HG03064 (cell line): Measurements from ENCODE around the gene UBE2J1.
A peak's percentile ranks its signal among the peaks of the same experiment; 100 is the strongest.
"Not testable (repeated sequence)": the region's sequence is repeated elsewhere in the genome, so short reads cannot be mapped to it uniquely, and the experiment has no call there.

Experiments
- ATAC-seq: cut with Tn5 transposase; IDR thresholded peaks from one replicate; pipeline ENCODE4 v1.9.1; 2021; ENCODE audit warnings: low read depth; ENCODE audit not compliant: unreplicated experiment

UBE2J1 gene

DNA sequence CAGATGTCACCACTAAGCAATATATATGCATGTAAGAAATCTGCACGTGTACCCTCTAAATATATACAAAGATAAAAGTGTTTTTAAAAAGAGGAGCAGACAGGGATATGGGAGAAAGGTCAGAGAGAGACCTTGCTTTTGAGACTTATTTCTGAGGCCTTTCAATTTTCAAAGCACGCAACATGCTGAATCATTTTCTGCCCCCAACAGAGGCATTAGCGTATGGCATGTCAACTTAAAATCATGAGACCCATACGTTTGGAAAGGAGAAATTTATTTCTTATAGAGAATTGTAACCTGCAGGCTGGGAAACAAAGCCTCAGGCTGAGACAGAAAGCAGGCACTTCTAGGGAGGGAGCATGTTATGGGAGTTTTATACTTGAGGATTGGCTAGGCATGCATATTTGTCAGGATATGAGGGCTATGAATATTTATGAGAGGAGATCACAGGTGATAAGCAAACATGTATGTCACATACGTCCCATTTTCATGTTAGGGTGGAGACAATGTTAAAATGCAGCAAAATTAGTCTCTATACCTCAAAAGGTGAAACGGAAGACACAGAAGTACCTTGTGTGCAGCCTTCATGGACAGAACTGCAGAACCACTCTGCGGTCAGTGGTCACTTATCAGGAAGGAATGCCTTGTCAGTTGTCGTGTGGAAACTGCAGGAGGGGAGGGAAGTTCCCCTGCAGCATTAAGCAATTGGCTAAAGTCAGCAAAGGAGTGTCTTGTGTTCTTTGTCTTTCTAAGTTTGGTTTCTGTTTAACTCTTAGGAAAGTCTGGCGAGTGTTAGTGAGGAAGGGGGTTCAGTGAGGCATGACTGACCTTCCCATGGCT is 31.2 kb downstream of the UBE2J1 start:
- no peak for ATAC-seq

DNA sequence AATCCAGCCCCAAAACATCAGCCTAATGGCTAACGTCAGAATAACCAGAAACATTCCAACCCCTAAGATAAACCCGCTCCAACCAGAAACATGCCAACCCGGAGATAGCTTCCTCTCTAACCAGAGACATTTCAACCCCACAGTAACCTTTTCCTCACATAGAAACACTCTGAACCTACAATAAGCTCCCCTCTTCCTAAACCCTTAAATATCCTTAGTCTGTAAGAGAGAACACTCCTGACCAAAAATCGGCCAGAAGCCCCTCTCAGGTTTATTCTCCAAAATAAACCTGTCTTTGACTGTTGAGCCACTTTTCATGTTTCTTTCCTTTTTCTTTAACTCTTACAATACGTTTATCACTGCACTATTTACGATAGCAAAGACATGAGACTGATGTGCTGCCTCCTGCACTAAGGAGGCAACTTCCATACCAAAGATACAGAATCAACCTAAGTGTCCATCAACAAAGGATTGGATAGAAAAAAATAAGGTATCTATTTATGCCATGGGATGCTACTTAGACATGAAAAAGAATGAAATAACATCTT is 32.4 kb downstream of the UBE2J1 start:
- ATAC-seq = no peak

DNA sequence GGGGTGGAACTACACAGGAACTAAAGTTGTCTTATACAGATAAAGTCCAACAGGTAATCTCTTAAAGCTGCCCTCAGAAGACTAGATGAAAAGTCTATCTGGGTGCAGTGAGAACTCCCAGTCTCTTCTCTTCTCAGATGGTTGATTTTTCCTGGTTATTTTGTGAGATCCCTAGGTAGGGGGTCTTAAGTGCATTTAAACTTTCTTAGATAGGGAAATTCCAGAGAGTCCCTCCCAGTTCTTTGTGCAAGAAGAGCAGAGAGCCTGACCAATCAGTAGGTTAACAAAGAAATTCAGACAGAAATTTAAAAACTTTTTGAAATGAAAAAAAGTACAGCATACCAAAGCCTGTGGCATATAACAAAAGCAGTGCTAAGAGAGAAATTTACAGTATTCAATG is 35.5 kb downstream of the UBE2J1 start:
- no peak for ATAC-seq

DNA sequence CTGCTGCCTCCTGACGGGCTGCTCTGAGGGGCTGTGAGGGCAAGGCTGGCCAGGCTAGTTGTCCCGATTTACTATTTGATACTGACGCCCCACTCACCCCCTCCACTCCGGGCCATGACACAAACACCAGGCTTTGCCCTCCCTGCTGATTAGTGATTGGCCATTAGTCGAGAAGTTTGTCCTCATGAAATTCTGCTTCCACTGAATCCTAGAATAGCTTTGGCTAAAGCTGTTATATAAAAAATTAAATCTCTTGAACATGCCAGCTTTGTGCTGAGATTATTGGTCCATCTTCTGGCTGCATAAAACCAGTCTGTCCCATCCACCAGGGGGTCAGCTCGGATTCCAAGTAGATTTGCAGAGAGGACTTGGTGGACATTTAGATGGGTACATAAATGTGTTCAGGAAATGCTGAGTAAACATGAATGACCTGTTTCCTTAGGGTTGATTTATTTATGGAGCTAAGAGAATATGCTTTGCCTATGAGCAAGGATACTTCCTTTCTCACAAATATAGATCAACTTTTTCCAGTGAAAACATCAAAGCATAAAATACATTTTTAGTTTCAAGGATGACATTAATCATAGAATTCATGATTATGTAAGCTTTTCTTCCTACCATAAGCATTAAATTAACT is 37.2 kb downstream of the UBE2J1 start, which contains the start of gene GABRR2:
GABRR2 (minus strand) TSS at position 51 of the 637 bp plus-strand sequence. CDS start 134 bp downstream, outside the sequence.
- ATAC-seq = no peak

DNA sequence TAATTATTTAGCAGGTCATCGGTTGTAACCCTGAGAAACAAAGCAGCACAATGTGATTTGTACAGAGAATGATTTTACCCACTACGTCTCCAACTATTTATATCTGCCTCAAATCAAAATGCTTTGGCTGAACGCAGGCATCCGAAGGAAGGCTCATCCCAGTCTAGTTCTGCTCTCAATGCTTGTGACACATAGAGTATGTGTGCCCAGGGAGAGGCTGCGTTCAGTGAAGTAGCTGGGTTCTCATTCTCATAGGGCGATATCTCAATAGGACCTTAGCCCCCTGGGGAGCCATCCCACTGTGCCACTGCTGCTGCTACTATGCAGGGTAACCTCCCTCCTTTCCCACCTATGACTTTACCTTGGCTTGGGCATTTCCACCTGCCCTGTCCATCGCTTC is 37.8 kb downstream of the UBE2J1 start:
- ATAC-seq = no peak

DNA sequence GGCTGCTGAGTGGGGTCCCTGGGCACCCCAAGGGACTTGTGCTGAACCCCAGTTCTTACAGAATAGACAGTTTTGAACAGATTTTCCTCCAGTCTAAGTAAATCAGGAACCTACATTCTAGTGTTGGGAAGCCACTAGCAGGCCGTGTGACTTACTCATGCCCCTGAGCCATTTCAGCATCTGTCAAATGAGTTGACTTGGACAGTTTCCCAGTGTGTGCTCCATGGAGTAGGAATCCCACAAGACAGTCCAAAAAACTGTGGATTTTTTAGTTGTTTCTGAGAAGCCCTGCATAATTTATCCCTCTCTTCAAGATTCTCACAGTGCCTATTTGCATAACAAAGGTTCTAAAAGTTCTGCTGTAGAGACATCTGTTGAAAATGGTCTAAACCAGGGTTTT is 39.5 kb downstream of the UBE2J1 start:
- ATAC-seq = no peak

DNA sequence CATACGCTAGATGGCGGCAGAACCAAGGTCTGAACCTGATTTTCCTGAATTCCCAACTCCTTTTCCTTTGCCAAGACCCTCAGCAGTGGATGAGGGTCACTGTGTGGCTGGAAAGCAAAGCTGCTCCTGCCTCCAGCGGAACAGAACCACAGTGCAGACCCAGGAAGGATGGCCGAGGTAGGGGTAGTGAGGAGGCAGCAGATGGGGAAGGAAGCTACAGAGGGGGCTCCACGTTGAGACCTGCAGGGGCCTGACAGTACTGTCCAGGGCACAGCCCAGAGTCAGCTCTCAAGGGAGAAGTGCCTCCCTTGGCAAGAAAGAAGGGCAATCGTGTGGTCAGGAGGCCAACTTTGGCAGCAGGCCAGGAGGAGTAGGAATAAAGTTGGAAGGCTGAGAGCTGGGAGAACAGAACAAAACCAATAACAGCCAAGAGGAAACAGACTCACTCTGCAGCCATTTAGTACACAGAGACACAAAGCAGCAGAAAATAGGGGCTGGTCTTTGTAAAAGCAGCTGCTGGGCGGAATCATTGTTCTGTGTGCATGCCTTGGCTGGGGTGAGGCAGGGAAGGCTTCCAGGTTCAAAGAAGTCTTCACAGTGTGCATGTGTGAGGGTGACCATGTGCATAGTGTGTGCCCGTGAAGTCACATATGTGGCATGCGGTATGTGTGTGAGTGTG is 40.5 kb downstream of the UBE2J1 start:
- ATAC-seq = no peak

DNA sequence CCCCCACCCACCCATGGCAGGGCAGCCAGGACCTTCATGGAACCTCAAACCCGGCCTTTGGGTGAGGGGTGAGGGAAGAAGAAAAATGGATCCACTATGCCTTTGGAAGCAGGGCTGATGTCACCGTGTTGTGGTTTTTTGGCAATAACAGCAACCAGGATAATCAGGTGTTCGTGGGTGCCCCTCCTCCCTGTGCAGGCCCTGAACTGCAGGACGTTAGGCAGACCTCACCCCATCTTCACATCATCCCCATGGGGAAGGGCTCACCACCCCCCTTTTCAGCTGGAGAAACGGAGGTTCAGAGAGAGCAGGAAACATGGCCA is 41.0 kb downstream of the UBE2J1 start:
- ATAC-seq = no peak

DNA sequence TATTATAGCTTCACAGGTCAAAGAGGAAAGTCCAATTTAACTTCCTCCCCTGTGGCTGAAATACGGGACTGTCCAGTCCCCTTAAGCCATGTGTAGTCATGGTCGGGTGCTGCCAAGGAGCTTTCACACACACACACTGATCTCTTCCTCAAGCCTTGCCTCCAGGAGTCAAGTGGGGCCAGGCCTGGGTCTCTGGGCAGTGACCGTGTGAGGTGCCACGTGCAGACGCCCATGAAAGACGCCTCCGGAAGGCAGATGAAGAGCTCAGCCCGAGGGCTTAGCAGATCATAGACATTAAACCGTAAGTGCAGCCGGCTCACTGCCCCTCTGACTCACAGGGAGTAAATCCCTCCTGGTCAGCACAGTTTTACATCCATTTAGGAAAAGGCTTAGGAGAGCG is 41.6 kb downstream of the UBE2J1 start:
- ATAC-seq = no peak

DNA sequence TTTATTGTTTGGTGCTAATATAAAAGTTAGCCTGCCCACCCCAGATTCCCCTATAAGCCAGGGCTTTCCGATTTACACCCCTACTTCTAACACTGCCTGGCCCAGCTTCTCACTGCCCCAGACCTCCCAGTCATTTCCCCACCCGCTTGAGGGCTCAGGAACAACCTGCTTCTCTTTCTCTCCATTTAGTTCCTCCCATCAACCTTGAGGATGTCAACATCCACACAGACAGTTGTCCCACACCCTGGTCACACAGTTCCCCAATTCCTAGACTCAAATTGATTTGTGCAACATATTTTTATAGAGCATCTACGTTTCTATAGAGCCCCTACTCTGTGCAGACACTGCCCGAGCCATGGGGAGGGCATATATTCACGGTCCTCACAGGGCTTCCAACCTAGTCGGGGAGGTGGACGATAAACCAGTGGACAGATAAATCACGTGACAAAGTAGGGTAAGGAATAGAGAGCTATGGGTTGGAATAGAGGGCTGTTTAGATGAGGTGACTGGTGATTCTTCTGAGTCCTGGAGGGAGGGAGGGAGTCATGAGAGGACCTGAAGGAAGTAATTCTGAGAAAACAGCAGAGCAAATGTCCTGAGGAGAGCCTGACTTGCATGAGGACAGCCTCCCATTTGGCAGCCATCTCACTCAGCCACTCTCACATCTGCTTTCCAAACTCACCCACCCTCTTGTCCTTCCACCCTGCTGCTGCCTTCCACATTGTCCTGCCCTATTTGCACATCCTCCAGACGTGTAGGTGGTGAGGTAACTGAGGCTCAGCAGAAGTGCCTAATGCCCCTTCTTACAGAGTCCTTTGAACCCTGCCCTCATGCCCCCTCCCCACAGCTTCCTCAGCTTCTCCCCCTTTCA is 43.8 kb downstream of the UBE2J1 start:
- ATAC-seq = no peak

DNA sequence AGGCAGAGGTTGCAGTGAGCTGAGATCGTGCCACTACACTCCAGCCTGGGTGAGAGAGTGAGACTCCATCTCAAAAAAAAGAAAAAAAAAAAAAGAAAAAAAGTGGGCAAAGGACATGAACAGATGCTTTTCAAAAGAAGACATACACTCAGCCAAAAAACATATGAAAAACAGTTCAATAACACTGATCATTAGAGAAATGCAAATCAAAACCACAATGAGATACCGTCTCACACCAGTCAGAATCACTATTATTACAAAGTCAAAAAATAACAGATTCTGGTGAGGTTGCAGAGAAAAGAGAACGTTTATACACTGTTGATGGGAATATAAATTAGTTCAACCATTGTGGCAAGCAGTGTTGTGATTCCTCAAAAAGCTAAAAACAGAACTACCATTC is 48.0 kb downstream of the UBE2J1 start:
- not testable (repeated sequence) for ATAC-seq

DNA sequence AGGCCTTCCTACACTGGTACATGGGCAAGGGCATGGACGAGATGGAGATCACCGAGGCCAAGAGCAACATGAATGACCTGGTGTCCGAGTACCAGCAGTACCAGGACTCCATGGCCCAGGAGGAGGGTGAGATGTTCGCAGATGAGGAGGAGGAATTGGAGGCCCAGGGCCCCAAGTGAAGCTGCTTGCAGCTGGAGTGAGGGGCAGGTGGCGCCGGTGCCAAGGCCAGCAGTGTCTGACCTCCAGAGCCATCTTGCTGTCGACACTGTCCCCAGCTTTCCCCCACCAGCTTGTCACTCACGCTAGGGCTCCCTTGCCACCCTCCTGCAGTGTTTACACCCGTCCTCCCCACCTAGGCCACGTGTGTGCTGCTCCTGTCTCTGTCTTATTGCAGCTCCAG is 49.6 kb downstream of the UBE2J1 start:
- no peak for ATAC-seq

DNA sequence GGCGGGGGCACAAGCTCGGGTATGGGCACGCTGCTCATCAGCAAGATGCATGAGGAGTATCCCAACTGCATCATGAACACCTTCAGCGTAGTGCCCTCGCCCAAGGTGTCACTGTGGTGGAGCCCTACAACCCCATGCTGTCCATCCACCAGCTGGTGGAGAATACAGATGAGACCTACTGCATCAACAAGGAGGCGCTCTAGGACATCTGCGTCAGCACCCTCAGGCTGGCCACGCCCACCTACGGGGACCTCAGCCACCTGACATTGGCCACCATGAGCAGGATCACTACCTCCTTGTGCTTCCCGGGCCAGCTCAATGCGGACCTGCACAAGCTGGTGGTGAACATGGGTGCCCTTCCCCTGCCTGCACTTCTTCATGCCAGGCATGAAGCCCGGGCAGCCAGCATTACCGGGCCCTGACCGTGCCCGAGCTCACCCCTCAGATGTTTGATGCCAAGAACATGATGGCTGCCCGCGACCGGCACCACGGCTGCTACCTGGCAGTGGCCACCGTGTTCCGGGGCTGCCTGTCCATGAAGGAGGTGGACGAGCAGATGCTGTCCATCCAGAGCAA is 50.2 kb downstream of the UBE2J1 start:
- no peak for ATAC-seq

DNA sequence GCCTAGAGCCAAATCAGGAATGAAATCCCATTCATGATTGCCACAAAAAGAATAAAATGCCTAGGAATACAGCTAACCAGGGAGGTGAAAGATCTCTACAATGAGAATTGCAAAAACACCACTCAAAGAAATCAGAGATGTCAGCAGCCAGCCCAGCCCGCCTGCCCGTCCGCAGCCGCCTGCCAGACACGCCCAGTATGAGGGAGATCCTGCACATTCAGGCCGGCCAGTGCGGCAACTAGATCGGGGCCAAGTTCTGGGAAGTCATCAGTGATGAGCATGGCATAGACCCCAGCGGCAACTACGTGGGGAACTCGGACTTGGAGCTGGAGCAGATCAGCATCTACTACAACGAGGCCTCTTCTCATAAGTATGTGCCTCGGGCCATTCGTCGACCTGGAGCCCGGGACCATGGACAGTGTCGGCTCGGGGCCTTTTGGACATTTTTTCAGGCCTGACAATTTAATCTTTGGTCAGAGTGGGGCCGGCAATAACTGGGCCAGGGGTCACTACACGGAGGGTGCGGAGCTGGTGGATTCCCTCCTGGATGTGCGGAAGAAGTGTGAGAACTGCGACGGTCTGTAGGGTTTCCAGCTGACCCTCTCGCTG is 50.8 kb downstream of the UBE2J1 start:
- no peak for ATAC-seq

DNA sequence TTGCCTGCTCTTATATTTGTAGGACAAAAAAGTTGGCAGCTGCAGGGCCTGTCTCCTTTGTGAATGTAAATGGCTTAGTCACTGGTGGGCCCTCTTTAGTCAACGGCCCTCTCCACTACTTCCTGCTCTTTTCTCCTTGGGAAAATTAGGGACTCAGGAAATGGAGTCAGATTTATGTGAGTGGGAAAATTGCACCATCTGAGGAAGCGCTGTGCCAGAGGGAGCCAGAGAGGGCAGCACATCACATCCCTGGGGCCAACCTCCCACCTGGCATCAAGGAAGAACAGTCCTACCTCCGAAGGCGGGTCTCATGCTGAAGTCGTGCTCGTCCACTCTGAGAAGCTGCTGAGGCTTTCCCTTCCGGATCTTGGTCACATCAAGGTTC is 53.1 kb downstream of the UBE2J1 start:
- no peak for ATAC-seq

DNA sequence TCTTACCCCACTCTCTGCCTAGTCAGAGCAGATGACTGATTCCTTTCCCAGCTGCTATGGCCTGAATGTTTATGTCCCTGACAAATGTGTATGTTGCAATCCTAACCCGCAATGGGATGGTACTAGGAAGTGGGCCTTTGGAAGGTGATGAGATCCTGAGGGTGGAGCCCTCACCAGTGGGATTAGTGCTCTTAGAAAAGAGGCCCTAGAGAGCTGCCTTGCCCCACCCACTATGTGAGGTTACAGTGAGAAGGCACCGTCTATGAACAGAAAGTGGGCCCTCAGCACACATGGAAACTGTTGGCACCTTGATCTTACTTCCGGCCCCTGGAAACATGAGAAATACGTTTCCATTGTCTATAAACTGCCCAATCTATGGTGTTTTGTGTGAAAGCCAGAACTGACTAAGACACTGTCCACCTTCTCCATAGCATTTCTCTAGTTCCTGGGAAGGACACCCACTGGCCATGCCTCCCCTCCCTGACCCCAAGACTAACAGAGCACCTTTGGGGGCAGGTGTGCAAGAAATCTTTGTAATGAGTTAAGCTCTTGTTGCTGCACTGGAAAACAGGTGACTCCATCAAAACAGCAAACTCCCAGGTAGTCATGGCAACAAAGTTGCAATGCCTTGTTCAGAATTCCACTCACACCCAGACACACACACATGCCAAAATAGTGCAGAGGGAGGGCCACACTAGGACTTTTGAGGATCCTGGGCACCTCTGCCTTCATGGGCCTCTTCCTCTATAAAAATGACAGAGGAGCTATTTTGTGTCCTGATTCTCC is 53.6 kb downstream of the UBE2J1 start:
- ATAC-seq = no peak

DNA sequence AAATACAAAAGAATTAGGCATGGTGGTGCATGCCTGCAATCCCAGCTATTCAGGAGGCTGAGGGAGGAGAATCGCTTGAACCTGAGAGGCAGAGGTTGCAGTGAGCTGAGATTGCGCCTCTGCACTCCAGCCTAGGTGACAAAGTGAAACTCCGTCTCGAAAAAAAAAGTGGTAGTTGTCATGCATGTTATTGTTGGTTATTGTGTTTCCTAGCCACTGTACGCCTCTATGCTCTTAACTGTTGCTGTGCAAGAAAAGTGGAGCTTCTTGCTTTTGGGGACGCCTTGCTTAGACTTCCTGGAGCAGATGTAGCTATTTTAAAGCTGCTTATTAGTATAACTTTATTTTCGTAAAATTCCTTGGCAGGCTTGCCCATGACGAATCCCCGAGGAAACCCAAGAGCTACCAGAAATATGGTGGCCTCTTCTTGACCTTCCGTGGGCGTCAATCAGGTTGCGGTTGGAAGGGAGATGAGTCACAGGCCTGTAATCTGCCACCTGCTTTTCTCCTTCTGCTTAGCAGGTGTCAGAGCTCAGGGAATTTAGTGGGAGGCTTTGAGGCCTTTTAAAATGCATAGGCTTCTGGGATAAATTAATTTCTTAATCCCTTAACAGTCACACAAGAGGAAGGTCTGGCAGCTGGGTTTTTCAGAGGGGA is 54.7 kb downstream of the UBE2J1 start:
- peak; percentile 89 for ATAC-seq

DNA sequence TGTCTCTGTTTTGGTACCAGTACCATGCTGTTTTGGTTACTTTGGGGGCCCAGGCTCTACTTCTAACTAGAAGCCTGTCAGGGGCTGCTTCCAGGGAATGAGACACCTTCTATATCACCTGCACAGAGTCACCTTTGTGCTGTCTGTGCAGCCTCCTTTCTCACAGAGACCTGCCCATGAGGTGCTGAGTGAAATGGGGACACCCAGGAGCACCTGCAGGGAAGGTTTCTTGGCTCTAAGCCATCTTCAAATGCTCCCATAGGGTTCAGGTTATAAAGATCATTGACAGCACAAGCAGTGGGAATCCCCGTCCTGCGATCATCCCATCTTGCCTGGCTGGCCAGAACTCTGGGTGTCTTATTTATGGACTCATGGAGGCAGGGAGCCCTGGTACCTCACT is 56.5 kb downstream of the UBE2J1 start:
- ATAC-seq = no peak
